Measurements from ENCODE around the gene FGFR3. TPM values are rescaled to one million over a fixed set of nuclear protein-coding genes. Genes with fewer than 3 reads are reported as not detected.

FGFR3 gene
- polyA plus RNA-seq, 1 of the 3 experiments (the other 2 are of a cell fraction), result 1.1 TPM

DNA sequence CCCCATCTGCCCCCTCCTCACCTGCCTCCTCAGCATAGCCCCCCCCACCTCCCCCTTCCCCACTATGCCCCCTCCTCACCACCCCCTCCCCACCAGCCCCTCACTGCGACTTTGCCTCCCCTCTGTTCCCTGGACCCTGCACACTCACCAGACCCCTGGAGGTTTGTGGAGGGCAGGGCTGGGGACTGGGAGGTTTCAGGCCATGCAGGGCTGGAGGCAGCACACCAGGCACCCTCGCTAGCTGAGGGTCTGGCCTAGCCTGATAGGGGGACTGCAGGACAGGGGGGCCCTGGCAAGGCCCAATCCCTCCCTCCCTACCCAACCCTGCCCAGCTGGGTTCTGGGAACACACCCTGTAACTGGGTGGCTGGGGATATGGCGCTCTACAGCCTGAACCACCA lies 43.7 kb upstream of the FGFR3 start:
- Histone ChIP-seq H2AFZ (ENCODE audit: low read depth) (no peak overlapping the region), H3K27me3 (ENCODE audit: insufficient read depth) (no peaks in the 10 kb centered on the region), H3K9me2 (no peaks in the 10 kb centered on the region), H3K36me3 (replicated peaks in 1 of 2; ENCODE audit: control insufficient read depth in 1 of 2, insufficient read depth in 2 of 2, low read length in 1 of 2) (no peaks in the 10 kb centered on the region), H3K9me3 (no peaks in the 10 kb centered on the region), H3K4me2 (no peak overlapping the region), H3K9ac (no peak overlapping the region), H3K4me3 (ENCODE audit: low read depth in 2 of 2, low read length in 1 of 2) (no peak overlapping the region), H4K20me1 (ENCODE audit: insufficient read depth) (0 out of 2 replicates have a peak, but pooled peaks cover 3% of the 10 kb centered on the region), H3K79me2 (ENCODE audit: insufficient read depth) (no peaks in the 10 kb centered on the region), H3K4me1 (ENCODE audit: control insufficient read depth in 1 of 2, insufficient read depth in 2 of 2, low read depth in 1 of 2, low read length in 1 of 2) (peaks cover 0 to 17% of the 10 kb centered on the region in 2 experiments; a peak in 1 of 4 replicates), H3F3A (replicated peaks; ENCODE audit: insufficient read depth) (peaks cover 3% of the 10 kb centered on the region), H3K27ac (ENCODE audit: low read depth in 2 of 2, low read length in 1 of 2) (no peak overlapping the region)
- no peak for TF ChIP-seq TAF1 (IDR thresholded peaks at IDR 0.05; ENCODE audit: borderline replicate concordance, low read depth, low read length)
- POLR2A ChIA-PET, result no interaction called here
- DNase-seq, result no peak
- CTCF ChIA-PET, result interaction anchor here (0.7 to 3.7 kb wide), 5 partner anchors 17 to 150 kb away, joined by 3 to 65 read pairs (median 5); no protein-coding TSS in a partner anchor
- WGBS (ENCODE audit: low lambda C conversion rate), result 0% methylated on average over 1 of the region's 3 CpGs

DNA sequence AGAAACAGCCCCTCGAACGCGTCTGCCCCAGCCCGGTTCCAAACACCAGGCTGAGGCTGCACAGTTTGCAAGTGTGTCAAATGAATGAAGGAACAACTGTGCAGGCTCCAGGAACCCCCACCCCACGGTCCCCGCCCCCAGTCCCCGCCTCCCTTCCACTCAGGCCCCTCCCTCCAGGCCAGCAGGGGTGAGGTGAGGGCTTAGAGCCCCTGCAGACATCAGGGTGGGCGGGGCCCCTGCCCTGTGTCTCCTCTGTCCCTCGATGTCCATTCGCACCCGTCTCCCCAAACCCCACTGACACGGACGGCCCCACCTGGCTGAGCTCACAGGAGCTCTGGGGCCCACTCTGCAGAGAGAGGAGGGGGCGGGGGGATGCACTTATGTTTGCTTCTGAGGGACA lies 43.3 kb upstream of the FGFR3 start:
- POLR2A ChIA-PET, result no interaction called here
- H3K4me1 ChIP-seq (ENCODE audit: control insufficient read depth in 1 of 2, insufficient read depth in 2 of 2, low read depth in 1 of 2, low read length in 1 of 2), result peaks cover 0 to 21% of the 10 kb centered on the region in 2 experiments; a peak in 1 of 4 replicates
- CTCF ChIA-PET, result interaction anchor here (0.6 to 3.7 kb wide), 6 partner anchors 14 to 150 kb away, joined by 3 to 65 read pairs (median 4); no protein-coding TSS in a partner anchor

More for the DNA sequence above, 43.3 kb upstream of the FGFR3 start:
- Histone ChIP-seq H3K4me3 (ENCODE audit: low read depth in 2 of 2, low read length in 1 of 2) (no peak overlapping the region), H3K79me2 (ENCODE audit: insufficient read depth) (no peaks in the 10 kb centered on the region), H3K9me2 (no peaks in the 10 kb centered on the region), H3F3A (replicated peaks; ENCODE audit: insufficient read depth) (peaks cover 2% of the 10 kb centered on the region), H4K20me1 (ENCODE audit: insufficient read depth) (0 out of 2 replicates have a peak, but pooled peaks cover 3% of the 10 kb centered on the region), H3K9ac (no peak overlapping the region), H3K27me3 (ENCODE audit: insufficient read depth) (no peaks in the 10 kb centered on the region), H3K36me3 (replicated peaks in 1 of 2; ENCODE audit: control insufficient read depth in 1 of 2, insufficient read depth in 2 of 2, low read length in 1 of 2) (no peaks in the 10 kb centered on the region), H3K9me3 (no peaks in the 10 kb centered on the region), H3K4me2 (no peak overlapping the region), H2AFZ (ENCODE audit: low read depth) (no peak overlapping the region), H3K27ac (ENCODE audit: low read depth in 2 of 2, low read length in 1 of 2) (no peak overlapping the region)
- 71% methylated on average over 6 of the region's 14 CpGs for WGBS (ENCODE audit: low lambda C conversion rate)
- no peak for DNase-seq
- no peak for TF ChIP-seq POLR2AphosphoS5 (IDR thresholded peaks at IDR 0.05; ENCODE audit: low read depth, low read length)
- TF ChIP-seq MXI1 (IDR thresholded peaks at IDR 0.05; ENCODE audit: low read depth, low read length), result no peak
- TF ChIP-seq REST (IDR thresholded peaks at IDR 0.05; ENCODE audit: low read depth, low read length), result no peak

Data from SK-N-SH (cell line).